A549 (cell line): ENCODE measurements around the gene MAP3K20.

ENCODE experiments used
- EP300 ChIP-seq, 2 experiments: fragments of >200 bp; sonication (Bioruptor Twin); formaldehyde crosslinking; IDR thresholded peaks; 2 replicates in 1 of 2; 3 replicates in 1 of 2; pipeline ENCODE4 v1.6.1; 2016 to 2017
- JUN ChIP-seq, 2 experiments: fragments of >200 bp; sonication (Bioruptor Twin); formaldehyde crosslinking; IDR thresholded peaks; 2 replicates in 1 of 2; 3 replicates in 1 of 2; pipeline ENCODE4 v1.6.1; 2016 to 2017
- KDM1A ChIP-seq: fragments of 200-600 bp; sonication (generic); IDR thresholded peaks from 2 replicates; pipeline ENCODE4 v1.6.1; 2016; ENCODE audit warnings: low read depth, mild to moderate bottlenecking
- MAFK ChIP-seq: fragments of 450-650 bp; IDR thresholded peaks from 2 replicates; pipeline ENCODE4 v1.6.1; 2014; ENCODE audit not compliant: partially characterized antibody
- POLR2AphosphoS2 ChIP-seq: conservative IDR thresholded peaks from 2 replicates; pipeline ENCODE4 v1.6.1; 2012; ENCODE audit warnings: low read length, improper control_type of control experiment, inconsistent platforms
- RAD21 ChIP-seq, 2 experiments: fragments of >200 bp in 1 of 2; sonication (Bioruptor Twin) in 1 of 2; formaldehyde crosslinking in 1 of 2; IDR thresholded peaks in 1 of 2; conservative IDR thresholded peaks in 1 of 2; 2 replicates in 1 of 2; 3 replicates in 1 of 2; pipeline ENCODE4 v1.6.1; 2012 to 2018; ENCODE audit warnings: inconsistent platforms in 1 of 2
- RFX5 ChIP-seq: fragments of 450-650 bp; IDR thresholded peaks from 2 replicates; pipeline ENCODE4 v1.7.1; 2014; ENCODE audit warnings: antibody characterized with exemption, mild to moderate bottlenecking, moderate library complexity
- TF ChIP-seq, protein P1 (sequence below): IDR thresholded peaks from 2 replicates; pipeline ENCODE4 v1.6.1; 2012
- TF ChIP-seq, protein P2 (sequence below): fragments of >200 bp; sonication (Bioruptor Twin); formaldehyde crosslinking; IDR thresholded peaks from 3 replicates; pipeline ENCODE4 v1.5.1; 2016
- TF ChIP-seq, protein P3 (sequence below): fragments of 200-600 bp; sonication (generic); IDR thresholded peaks from 2 replicates; pipeline ENCODE4 v1.6.1; 2016; ENCODE audit warnings: antibody characterized with exemption, mild to moderate bottlenecking, moderate library complexity

DNA sequence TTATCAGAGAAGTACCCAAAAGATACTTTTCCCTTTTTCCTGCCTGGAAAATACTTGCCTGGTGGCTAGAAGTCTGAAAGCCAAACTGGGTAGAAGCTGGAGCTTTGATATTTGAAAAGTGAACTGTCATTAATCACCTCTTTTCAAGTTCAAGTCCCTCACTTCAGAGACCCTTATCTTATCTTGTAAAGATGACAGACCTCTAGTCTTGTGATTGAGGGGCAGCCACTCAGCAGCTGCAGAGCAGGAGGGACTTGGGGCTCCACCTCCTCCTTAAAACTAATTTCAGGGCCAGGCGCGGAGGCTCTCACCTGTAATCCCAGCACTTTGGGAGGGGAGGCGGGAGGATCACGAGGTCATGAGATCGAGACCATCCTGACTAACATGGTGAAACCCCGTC is 214.9 kb downstream of the MAP3K20 start:
- no peak for TF ChIP-seq EP300 (IDR thresholded peaks at IDR 0.05)
- TF ChIP-seq, protein P1, sequence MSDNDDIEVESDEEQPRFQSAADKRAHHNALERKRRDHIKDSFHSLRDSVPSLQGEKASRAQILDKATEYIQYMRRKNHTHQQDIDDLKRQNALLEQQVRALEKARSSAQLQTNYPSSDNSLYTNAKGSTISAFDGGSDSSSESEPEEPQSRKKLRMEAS, result no peak
- no peak for TF ChIP-seq JUN (IDR thresholded peaks at IDR 0.05)
- TF ChIP-seq POLR2AphosphoS2, result no peak
- TF ChIP-seq, protein P2, sequence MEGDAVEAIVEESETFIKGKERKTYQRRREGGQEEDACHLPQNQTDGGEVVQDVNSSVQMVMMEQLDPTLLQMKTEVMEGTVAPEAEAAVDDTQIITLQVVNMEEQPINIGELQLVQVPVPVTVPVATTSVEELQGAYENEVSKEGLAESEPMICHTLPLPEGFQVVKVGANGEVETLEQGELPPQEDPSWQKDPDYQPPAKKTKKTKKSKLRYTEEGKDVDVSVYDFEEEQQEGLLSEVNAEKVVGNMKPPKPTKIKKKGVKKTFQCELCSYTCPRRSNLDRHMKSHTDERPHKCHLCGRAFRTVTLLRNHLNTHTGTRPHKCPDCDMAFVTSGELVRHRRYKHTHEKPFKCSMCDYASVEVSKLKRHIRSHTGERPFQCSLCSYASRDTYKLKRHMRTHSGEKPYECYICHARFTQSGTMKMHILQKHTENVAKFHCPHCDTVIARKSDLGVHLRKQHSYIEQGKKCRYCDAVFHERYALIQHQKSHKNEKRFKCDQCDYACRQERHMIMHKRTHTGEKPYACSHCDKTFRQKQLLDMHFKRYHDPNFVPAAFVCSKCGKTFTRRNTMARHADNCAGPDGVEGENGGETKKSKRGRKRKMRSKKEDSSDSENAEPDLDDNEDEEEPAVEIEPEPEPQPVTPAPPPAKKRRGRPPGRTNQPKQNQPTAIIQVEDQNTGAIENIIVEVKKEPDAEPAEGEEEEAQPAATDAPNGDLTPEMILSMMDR, result no peak
- TF ChIP-seq RAD21 (conservative IDR thresholded peaks at IDR 0.05 in 1 of 2, IDR thresholded peaks at IDR 0.05 in 1 of 2), result no peak
- TF ChIP-seq KDM1A, result no peak
- TF ChIP-seq, protein P3, sequence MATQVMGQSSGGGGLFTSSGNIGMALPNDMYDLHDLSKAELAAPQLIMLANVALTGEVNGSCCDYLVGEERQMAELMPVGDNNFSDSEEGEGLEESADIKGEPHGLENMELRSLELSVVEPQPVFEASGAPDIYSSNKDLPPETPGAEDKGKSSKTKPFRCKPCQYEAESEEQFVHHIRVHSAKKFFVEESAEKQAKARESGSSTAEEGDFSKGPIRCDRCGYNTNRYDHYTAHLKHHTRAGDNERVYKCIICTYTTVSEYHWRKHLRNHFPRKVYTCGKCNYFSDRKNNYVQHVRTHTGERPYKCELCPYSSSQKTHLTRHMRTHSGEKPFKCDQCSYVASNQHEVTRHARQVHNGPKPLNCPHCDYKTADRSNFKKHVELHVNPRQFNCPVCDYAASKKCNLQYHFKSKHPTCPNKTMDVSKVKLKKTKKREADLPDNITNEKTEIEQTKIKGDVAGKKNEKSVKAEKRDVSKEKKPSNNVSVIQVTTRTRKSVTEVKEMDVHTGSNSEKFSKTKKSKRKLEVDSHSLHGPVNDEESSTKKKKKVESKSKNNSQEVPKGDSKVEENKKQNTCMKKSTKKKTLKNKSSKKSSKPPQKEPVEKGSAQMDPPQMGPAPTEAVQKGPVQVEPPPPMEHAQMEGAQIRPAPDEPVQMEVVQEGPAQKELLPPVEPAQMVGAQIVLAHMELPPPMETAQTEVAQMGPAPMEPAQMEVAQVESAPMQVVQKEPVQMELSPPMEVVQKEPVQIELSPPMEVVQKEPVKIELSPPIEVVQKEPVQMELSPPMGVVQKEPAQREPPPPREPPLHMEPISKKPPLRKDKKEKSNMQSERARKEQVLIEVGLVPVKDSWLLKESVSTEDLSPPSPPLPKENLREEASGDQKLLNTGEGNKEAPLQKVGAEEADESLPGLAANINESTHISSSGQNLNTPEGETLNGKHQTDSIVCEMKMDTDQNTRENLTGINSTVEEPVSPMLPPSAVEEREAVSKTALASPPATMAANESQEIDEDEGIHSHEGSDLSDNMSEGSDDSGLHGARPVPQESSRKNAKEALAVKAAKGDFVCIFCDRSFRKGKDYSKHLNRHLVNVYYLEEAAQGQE, result no peak
- TF ChIP-seq MAFK, result no peak
- TF ChIP-seq RFX5, result no peak
